ENCODE results near the gene CAMK2A. TPM values are rescaled to one million over a fixed set of nuclear protein-coding genes. Genes with fewer than 3 reads are reported as not detected.

Gene CAMK2A
- polyA plus RNA-seq, 1 of the 3 experiments (the other 2 are of a cell fraction) = 0.10 TPM

DNA sequence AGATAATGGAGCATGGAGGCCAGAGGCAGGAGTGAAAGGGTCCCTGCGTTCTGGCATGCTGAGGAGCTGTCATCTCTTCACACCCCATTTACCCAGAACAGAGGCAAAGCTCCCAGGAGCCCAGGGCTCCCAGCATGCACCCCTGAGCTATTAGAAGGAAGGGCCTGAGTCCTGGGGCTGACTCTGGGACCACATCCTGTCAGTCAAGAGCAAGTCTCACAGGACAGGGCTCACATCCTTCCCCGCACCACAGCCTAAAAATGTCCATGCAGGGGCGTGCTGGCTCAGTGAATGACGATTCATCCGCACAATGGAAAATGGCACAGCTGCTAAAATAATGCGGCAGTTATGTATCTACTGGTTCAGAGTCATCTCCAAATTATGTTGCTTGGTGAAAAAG is 31.4 kb downstream of the CAMK2A start:
- H3F3A ChIP-seq (replicated peaks; ENCODE audit: insufficient read depth) = no peaks in the 10 kb centered on the region
- H3K4me3 ChIP-seq (ENCODE audit: low read depth in 2 of 2, low read length in 1 of 2) = no peak overlapping the region
- no peaks in the 10 kb centered on the region for H3K9me2 ChIP-seq
- DNase-seq = no peak
- no peaks in the 10 kb centered on the region for H3K79me2 ChIP-seq (ENCODE audit: insufficient read depth)
- no peak overlapping the region for H3K27ac ChIP-seq (ENCODE audit: low read depth in 2 of 2, low read length in 1 of 2)
- no peak overlapping the region for H3K9ac ChIP-seq
- no peaks in the 10 kb centered on the region for H4K20me1 ChIP-seq (ENCODE audit: insufficient read depth)
- no peaks in the 10 kb centered on the region for H3K27me3 ChIP-seq (ENCODE audit: insufficient read depth)
- H3K9me3 ChIP-seq = no peaks in the 10 kb centered on the region
- ChIA-PET POLR2A (no interaction called here), CTCF (no interaction called here)
- peaks cover 8 to 17% of the 10 kb centered on the region in 2 experiments; a peak in 3 of 4 replicates for H3K4me1 ChIP-seq (ENCODE audit: control insufficient read depth in 1 of 2, insufficient read depth in 2 of 2, low read depth in 1 of 2, low read length in 1 of 2)
- no peaks in the 10 kb centered on the region for H3K36me3 ChIP-seq (replicated peaks in 1 of 2; ENCODE audit: control insufficient read depth in 1 of 2, insufficient read depth in 2 of 2, low read length in 1 of 2)
- no peak overlapping the region for H2AFZ ChIP-seq (ENCODE audit: low read depth)
- TF ChIP-seq REST (IDR thresholded peaks at IDR 0.05; ENCODE audit: low read depth, low read length) (no peak), GABPA (IDR thresholded peaks at IDR 0.05; ENCODE audit: low read depth) (no peak)
- WGBS (ENCODE audit: low lambda C conversion rate) = 83% methylated on average over 6 of the region's 6 CpGs
- no peak overlapping the region for H3K4me2 ChIP-seq

DNA sequence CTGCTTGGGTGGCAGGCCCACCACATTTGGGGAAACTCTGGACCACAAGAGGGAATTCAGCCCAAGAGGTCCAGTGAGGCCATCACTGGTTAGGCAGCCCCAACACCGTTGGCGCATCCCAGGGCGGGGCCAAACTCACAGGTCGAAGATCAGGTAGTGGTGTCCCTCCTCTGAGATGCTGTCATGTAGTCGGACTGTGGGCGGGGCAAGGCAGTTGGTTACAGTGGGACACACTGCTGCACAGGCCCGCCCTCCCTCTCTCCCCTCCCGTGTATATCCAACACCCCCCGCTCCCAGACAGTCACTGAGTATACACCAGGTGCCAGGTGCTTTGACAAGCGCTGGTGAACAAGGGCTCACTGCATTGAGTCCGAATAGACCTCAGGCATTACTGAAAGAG is 32.1 kb downstream of the CAMK2A start:
- H3K4me3 ChIP-seq (ENCODE audit: low read depth in 2 of 2, low read length in 1 of 2) = no peak overlapping the region
- no peak overlapping the region for H3K27ac ChIP-seq (ENCODE audit: low read depth in 2 of 2, low read length in 1 of 2)
- no peaks in the 10 kb centered on the region for H4K20me1 ChIP-seq (ENCODE audit: insufficient read depth)
- no peaks in the 10 kb centered on the region for H3K9me3 ChIP-seq
- CTCF ChIA-PET = no interaction called here
- TF ChIP-seq JUND (IDR thresholded peaks at IDR 0.05) (no peak), TCF12 (IDR thresholded peaks at IDR 0.05) (no peak), ELF1 (IDR thresholded peaks at IDR 0.05) (no peak), GATA2 (CRISPR knock-in tag; IDR thresholded peaks at IDR 0.05) (no peak), NFIC (IDR thresholded peaks at IDR 0.05; ENCODE audit: borderline replicate concordance) (no peak), REST (IDR thresholded peaks at IDR 0.05; ENCODE audit: low read depth, low read length) (no peak), MXI1 (IDR thresholded peaks at IDR 0.05; ENCODE audit: low read depth, low read length) (no peak), NRF1 (IDR thresholded peaks at IDR 0.05; ENCODE audit: low read depth, low read length) (no peak), FOXM1 (IDR thresholded peaks at IDR 0.05; ENCODE audit: low read depth) (no peak), GABPA (IDR thresholded peaks at IDR 0.05; ENCODE audit: low read depth) (no peak), TEAD4 (IDR thresholded peaks at IDR 0.05; ENCODE audit: borderline replicate concordance, insufficient read depth) (no peak), ZBTB33 (IDR thresholded peaks at IDR 0.05; ENCODE audit: borderline replicate concordance, low read depth) (no peak)
- TF ChIP-seq, protein P1, sequence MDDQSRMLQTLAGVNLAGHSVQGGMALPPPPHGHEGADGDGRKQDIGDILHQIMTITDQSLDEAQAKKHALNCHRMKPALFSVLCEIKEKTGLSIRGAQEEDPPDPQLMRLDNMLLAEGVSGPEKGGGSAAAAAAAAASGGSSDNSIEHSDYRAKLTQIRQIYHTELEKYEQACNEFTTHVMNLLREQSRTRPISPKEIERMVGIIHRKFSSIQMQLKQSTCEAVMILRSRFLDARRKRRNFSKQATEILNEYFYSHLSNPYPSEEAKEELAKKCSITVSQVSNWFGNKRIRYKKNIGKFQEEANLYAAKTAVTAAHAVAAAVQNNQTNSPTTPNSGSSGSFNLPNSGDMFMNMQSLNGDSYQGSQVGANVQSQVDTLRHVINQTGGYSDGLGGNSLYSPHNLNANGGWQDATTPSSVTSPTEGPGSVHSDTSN (IDR thresholded peaks at IDR 0.05) = no peak
- TF ChIP-seq, protein P2, sequence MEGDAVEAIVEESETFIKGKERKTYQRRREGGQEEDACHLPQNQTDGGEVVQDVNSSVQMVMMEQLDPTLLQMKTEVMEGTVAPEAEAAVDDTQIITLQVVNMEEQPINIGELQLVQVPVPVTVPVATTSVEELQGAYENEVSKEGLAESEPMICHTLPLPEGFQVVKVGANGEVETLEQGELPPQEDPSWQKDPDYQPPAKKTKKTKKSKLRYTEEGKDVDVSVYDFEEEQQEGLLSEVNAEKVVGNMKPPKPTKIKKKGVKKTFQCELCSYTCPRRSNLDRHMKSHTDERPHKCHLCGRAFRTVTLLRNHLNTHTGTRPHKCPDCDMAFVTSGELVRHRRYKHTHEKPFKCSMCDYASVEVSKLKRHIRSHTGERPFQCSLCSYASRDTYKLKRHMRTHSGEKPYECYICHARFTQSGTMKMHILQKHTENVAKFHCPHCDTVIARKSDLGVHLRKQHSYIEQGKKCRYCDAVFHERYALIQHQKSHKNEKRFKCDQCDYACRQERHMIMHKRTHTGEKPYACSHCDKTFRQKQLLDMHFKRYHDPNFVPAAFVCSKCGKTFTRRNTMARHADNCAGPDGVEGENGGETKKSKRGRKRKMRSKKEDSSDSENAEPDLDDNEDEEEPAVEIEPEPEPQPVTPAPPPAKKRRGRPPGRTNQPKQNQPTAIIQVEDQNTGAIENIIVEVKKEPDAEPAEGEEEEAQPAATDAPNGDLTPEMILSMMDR (IDR thresholded peaks at IDR 0.05) = no peak
- no peaks in the 10 kb centered on the region for H3K36me3 ChIP-seq (replicated peaks in 1 of 2; ENCODE audit: control insufficient read depth in 1 of 2, insufficient read depth in 2 of 2, low read length in 1 of 2)
- no peaks in the 10 kb centered on the region for H3F3A ChIP-seq (replicated peaks; ENCODE audit: insufficient read depth)
- H3K9ac ChIP-seq = no peak overlapping the region
- H3K27me3 ChIP-seq (ENCODE audit: insufficient read depth) = no peaks in the 10 kb centered on the region
- no peak overlapping the region for H3K4me2 ChIP-seq
- peaks cover 1 to 17% of the 10 kb centered on the region in 2 experiments; a peak in 2 of 4 replicates for H3K4me1 ChIP-seq (ENCODE audit: control insufficient read depth in 1 of 2, insufficient read depth in 2 of 2, low read depth in 1 of 2, low read length in 1 of 2)
- POLR2A ChIA-PET = no interaction called here
- H3K9me2 ChIP-seq = no peaks in the 10 kb centered on the region
- WGBS (ENCODE audit: low lambda C conversion rate) = 93% methylated on average over 5 of the region's 11 CpGs
- DNase-seq = no peak
- no peaks in the 10 kb centered on the region for H3K79me2 ChIP-seq (ENCODE audit: insufficient read depth)
- H2AFZ ChIP-seq (ENCODE audit: low read depth) = no peak overlapping the region
